GM19438 (cell line): Measurements from ENCODE around the gene ATG101.
"Not testable (repeated sequence)": the region's sequence is repeated elsewhere in the genome, so short reads cannot be mapped to it uniquely, and the experiment has no call there.

Source experiments
- ATAC-seq: cut with Tn5 transposase; IDR thresholded peaks from one replicate; pipeline ENCODE4 v1.9.1; 2021; ENCODE audit warnings: low read depth; ENCODE audit not compliant: unreplicated experiment

The ATG101 gene

GRCh38 chr12:52091061-52091460 is 21.3 kb downstream of the ATG101 start:
- no peak for ATAC-seq

DNA sequence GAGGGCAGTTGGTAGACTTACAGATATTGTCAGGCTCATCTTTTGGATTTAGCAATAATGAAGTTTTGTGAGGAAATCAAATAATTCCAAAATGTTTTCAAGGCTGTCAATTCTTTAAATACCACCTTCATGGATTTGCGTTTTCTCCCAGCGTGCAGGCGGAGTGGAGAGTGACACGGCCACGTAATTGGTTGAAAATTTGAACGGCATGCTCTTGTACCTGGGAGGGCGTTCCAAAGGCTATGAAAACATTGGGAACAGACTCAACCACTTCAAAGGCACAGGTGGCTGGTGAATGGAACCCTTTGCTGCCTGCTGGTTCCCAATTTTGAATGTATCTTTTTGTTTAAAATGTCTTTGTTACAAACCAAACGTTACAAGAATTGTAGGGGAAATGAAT is 22.1 kb downstream of the ATG101 start:
- ATAC-seq = no peak

DNA sequence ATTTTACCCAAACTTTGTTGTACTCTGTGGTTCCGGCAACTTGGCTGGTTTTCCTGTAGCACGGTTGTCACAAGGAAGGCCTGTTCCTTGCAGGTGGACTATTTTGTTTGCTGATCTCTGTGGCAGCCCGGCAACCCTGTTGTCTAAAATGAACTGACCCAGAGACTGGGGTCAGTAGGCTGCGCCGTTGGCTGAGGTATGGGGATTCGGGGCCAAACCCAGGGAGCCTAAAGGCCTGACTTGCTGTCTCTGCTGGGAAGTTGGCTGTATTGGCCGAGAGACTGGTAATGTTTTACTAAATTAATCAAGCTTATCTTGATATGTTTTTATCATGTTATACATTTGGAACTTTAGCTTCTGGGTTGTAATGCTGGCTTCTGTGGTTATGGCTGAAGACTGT is 23.6 kb downstream of the ATG101 start:
- ATAC-seq = no peak

DNA sequence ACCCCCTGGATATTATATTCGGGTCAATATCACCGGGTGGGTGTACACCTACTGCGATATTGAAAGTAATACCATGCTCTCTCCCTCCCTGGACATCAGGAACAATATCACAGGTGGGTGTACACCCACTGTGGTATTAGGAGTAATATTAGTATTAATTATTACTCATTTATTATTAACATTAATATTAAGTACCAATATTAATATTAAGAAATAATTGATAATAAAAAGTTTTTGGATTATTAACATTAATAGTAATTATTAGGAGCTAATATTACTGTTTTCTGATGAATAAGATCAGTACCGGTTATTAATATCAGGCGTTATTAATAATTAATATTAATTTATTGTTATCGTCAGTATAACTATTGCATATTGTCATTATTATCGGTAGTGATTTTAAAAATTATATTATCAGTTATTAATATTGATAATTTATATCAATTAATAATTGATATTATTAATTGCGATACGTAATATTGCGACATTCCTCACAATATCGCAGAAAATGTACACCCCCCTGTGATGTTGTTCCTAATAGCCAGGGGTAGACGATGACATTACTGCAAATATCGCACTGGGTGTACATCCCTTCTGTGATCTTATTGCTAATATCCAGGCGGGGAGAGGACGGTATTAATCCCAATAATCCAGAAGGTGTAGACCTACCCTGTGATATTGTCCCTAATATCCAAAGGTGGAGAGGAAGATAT is 26.7 kb downstream of the ATG101 start:
- ATAC-seq = no peak

DNA sequence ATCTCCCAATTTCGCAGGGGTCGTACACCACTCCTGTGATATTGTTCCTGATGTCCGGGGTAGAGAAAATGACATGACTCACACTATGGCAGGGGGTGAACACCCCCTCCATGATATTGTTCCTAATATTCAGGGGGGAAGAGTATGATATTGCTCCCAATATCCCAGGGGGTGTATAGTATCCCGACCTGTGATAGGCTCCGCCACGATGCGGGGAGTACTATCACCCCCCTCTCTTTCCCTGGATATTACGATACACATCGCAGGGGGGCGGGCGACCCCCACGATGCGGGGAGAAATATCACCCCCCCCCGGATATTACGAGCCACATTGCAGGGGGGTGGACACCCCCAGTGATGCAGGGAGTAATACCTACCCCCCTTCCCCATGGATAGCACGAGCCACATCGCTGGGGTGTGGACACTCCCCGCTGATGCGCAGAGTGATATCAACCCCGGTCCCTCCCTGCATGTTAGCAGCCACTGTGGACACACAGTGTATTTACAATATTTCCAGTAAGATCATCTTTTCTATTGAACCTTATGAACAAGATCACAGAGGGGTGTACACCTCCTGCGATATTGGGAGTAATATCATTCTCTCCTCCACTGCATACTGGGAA is 27.4 kb downstream of the ATG101 start:
- ATAC-seq = no peak

- ATAC-seq = not testable (repeated sequence)
Measured at GRCh38 chr12:52104431-52105089, 34.8 kb downstream of the ATG101 start.

DNA sequence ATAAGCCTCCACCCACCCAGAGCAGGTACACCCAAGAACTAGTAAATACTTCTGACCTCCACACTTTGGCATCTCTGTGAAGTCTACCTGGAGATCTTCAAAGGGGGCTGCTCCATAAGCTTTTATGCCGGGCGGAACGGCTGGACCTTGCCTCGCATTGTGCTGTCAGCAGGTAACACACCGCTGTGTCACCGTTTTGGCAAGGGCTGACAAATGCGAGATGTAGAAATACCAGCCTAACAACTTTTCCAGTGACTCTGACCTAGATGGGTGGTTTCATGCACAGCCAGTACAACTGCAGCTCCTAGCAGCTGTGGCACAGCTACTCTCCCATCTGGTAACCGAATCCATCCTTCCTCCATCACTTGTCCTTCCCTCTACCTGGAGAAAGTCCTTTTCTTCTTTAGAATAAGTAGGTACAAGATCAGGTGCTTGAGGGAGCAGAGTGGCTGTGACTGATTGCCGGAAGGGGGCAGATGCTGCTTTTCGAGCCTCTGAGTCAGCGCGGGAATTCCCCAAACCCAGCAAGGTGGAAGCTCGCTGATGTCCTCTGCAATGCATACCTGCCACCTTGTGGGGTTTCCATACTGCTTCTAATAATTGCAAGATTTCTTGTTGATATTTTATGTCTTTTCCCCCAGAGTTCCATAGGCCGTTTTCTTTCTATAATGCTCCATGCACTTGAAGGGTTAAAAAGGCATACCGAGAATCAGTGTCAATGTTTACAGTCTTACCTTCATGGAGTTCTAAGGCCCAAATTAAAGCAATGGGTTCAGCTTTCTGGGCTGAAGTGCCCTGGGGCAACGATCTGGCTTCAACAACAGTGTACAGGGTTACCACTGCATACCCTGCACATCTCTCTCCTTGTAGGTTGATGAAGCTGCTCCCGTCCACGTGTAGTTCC is 46.7 kb downstream of the ATG101 start:
- ATAC-seq = not testable (repeated sequence)

DNA sequence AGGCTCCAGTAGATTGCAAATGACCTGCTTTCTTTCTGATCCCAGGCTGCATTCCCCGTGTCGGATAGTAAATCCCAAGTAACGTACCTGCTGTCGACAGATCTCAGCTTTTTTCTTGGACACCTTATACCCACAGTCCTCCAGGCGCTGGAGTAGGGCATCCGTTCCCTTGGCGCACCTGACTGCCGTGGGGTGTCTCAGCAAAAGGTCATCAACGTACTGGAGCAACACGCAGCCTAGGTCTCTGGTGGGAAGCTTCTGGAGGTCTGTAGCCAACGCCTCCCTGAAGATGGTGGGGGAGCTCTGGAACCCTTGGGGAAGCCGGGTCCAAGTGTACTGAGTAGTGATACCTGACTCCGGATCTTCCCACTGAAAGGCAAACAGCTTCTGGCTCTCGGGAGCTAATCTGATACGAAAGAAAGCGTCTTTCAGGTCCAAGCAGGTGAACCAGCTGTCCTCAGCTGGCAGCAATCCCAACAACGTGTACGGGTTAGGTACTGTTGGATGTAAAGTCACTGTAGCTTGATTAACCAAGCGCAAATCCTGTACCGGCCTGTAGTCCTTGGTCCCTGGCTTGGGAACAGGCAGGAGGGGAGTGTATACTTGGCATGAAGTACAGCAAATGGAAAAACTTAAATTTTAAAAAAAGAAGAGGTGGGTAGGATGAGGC is 48.2 kb downstream of the ATG101 start:
- peak; percentile 23 for ATAC-seq

DNA sequence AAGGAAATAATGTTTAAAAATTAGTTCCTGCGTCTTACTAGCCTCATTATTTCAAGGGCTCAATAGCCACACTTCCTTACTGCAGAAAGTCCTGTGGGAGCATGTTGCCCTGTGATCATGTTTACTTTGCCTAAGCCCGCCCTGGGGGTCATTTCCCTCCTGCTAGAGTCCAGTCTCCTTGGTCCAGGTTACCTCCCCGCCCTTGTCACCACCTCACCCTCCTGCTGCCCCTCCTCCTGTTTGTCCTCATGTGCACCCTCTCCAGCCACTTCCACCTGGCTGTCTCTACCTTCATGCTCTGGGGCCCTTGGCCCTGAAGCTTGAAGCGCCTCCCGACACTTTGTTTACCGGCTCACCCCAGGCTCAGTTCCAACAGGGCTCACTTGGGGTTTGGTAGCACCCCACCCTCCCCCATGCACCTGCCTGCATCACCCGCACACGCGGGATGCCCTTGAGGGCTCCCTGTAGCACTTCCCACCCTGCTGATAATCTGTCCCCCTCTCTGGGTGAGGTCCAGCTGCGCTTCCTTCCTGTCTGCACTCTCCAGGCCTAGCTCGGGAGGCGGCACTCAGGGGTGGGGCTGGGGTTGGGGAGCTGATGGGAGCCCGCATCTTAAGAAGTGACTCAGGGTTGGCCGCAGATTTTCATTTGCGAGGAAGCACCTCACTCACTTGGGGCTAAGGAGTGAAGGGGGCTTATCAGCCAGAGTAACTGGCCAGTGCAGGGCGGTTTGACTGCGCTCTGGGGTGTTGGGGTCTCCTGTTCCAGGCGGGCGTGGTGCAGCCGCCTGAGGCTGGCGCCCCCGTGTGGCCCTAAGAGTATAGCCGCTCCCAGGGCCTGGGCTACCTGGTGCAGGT is 49.8 kb downstream of the ATG101 start:
- no peak for ATAC-seq

DNA sequence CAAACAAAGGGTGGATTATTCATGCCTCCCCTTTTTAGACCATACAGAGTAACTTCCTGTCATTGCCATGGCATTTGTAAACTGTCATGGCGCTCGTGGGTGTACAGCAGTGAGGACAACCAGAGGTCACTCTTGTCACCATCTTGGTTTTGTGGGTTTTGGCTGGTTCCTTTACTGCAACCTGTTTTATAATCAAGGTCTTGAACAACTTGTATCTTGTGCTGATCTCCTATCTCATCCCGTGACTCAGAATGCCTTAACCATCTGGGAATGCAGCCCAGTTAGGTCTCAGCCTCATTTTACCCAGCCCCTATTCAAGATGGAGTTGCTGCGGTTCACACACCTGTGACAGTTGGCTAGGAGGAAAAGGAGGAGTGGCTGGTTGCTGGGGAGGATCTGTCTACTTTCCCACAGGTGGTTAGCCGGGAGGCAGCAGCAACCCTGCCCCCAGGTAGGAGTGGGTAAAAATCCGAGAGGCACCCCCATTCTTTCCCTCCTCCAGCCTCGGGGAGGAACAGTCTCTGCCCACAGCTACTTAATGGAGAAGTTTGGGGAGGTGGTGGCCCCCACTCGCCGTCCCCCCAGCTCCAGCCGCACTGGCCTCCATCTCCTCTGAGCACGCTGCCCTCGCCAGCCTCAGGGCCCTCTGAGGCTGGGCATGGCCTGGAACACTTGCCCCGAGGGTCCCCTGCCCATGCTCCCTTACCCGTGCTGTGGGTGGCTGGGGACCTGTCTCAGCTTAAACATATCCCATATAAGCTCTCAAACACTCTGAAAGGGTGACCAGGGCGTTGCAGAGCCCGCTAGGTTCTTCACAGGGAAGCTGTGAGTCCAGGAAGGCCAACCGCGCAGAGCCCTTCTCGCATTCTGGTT is 51.4 kb downstream of the ATG101 start:
- ATAC-seq = no peak

DNA sequence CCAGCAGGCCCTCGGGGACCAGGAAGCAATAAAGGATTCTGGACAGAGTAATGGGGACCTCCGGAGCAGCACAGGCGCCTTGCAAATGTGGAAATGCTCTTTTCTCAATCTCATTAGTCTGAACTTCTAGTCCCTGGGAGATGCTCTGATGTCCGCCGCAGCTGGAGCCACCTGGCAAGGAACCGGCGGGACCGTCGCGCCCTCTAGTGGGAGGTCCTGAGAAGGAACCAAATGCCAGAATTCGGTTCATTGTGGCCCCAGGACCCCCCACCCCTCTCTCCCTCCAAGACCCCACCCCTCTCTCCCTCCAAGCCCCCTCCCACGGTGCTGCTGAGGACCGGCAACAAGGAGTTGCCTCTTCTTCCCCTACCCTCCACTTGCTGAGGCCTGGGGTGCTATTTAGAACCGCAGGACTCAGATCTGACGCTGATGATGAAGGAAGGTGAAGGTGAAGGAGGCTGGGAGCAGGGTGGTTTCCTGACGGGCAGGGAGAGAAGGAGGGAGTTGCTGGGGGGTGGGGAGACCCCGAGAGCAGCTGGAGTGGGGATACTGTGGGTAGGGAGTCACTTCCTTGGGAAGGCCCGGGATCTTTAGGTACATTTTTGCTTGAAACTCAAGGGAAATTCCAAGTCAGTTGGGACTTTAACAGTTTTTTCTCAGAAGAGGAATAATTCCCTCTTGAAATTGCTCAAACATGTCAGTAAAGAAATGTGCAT is 52.2 kb downstream of the ATG101 start:
- ATAC-seq = no peak

GRCh38 chr12:52122540-52122871 is 52.7 kb downstream of the ATG101 start:
- ATAC-seq = no peak

GRCh38 chr12:52122904-52123303 is 53.1 kb downstream of the ATG101 start:
- ATAC-seq = no peak

DNA sequence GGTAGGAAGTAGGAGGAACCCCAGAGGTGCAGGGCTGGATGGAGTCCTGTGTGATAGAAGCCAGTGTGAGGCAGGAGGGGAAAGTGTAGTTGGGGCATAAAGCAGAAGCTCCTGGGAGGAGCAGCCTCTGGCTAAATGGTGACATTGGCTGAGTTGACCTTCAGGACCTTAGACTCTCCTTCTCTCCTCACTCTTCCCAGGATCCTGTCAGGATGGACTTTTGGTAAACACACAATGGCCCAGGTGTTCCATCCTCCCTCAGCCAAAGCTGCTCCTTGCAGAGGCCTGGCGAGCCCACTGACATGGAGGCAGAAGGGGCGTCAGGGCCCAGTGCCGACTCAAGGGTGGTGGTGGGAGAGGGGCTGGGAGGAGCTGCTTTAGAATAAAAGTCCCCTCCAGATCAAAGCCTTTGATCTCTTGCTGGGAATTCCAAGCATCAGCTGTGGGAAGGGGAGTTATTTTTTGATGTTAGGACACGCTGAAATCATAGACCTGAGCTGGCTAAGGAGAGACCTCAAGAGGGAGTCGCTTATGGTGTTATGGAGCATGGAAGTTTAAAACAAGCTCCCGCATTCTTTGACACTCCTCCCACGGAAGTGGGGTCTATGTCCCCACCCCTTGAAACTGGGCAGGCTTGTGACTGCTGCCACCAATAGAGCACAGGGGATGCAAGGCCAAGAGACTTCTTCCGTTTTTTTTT is 53.9 kb downstream of the ATG101 start:
- ATAC-seq = no peak

- ATAC-seq = no peak
Measured at GRCh38 chr12:52125476-52125900, 55.7 kb downstream of the ATG101 start.

DNA sequence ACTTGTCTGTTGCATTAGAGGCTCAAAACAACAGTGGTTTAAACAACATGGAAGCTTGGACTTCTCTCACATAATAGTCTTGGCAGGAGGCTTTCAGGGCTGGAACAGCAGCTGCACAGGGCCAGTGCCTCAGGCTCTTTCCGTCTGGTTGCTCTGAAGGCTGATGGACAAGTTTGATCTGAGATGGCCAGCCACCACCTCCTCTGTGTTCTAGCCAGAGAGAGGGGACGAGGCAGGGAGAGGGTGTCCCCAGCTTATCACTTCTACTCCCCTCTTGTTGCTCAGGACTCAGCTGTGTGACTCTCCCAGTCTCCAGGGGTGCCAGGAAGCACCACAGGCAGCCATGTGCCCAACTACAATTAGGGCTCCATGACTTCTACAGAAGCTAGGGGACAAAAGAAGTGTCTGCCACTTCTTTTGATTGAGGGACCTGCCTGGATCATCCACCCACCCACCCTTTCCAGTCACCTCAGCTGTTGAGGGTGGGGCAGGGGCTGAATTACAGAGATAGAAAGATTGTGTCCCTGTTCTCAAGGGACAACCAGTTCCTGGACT is 56.3 kb downstream of the ATG101 start:
- no peak for ATAC-seq
